ENCODE data around the gene AVEN.

The AVEN gene

DNA sequence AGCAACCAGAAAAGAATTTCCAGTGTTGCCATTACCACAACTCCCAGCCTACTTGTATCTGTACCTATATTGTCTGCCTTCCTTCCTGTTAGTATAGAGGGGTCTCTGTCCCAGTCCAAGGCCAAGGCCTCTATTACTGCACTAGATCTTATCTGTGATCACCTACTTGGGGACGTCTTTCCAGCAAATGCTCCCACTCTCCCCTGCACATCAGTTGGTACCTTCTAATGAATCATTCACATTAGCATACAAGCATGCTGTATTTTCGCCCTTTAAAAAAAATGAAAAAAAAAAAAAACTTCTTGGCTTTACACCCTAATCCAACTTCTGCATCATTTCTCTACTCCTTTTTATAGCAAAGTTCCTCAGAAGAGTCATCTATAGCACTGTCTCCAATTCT is 4.8 kb upstream of the AVEN start:
- Histone ChIP-seq H3K4me1 (ENCODE audit: insufficient read depth, low read length, poor library complexity, severe bottlenecking) (peaks cover 14% of the 10 kb centered on the region), H3K9ac (ENCODE audit: low read depth, low read length, poor library complexity, severe bottlenecking) (no peak overlapping the region), H3K9me3 (ENCODE audit: insufficient read depth, low read depth, low read length) (no peaks in the 10 kb centered on the region), H3K4me3 (ENCODE audit: low read length, poor library complexity, severe bottlenecking) (no peak overlapping the region), H4K20me1 (ENCODE audit: insufficient read depth, low read length, poor library complexity, severe bottlenecking) (no peaks in the 10 kb centered on the region), H3K36me3 (ENCODE audit: insufficient read depth, low read length) (no peaks in the 10 kb centered on the region), H3K27me3 (ENCODE audit: insufficient read depth, low read length, poor library complexity, severe bottlenecking) (no peaks in the 10 kb centered on the region), H3K4me2 (ENCODE audit: low read depth, low read length, poor library complexity, severe bottlenecking) (peak overlapping the region; percentile 18), H3K9me2 (replicated peaks; ENCODE audit: low read depth, low read length) (no peaks in the 10 kb centered on the region), H3F3A (ENCODE audit: low read depth) (0 out of 2 replicates have a peak, but pooled peaks cover 2% of the 10 kb centered on the region), H3K79me2 (ENCODE audit: insufficient read depth, low read length) (peaks cover 10% of the 10 kb centered on the region; the same call in 1 of the 2 replicates), H2AFZ (ENCODE audit: low read length) (no peak overlapping the region)
- TF ChIP-seq, protein P1, sequence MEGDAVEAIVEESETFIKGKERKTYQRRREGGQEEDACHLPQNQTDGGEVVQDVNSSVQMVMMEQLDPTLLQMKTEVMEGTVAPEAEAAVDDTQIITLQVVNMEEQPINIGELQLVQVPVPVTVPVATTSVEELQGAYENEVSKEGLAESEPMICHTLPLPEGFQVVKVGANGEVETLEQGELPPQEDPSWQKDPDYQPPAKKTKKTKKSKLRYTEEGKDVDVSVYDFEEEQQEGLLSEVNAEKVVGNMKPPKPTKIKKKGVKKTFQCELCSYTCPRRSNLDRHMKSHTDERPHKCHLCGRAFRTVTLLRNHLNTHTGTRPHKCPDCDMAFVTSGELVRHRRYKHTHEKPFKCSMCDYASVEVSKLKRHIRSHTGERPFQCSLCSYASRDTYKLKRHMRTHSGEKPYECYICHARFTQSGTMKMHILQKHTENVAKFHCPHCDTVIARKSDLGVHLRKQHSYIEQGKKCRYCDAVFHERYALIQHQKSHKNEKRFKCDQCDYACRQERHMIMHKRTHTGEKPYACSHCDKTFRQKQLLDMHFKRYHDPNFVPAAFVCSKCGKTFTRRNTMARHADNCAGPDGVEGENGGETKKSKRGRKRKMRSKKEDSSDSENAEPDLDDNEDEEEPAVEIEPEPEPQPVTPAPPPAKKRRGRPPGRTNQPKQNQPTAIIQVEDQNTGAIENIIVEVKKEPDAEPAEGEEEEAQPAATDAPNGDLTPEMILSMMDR (conservative IDR thresholded peaks at IDR 0.05; ENCODE audit: low read length), result no peak
- no peak for TF ChIP-seq EZH2phosphoT487 (IDR thresholded peaks at IDR 0.05; ENCODE audit: borderline replicate concordance)

DNA sequence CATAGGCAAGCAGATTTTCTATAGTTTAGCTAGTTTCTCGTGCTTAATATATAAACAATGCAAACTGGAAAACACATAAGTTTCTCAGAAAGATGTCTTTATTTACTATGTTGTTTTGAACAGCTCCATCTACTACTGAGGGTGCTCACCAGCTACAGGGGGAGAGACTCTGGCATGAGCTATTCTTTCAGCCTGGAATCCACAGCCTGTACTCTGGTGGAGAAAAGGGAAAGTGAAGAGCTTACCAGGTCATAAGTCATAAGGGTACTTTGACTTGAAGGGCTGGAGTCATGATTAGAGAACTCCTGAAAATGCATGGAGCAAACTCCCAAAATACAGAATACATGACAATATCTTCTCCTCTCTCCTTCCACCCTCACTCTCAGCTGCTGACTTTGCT is 4.4 kb upstream of the AVEN start:
- 0 out of 2 replicates have a peak, but pooled peaks cover 2% of the 10 kb centered on the region for H3F3A ChIP-seq (ENCODE audit: low read depth)
- H3K27me3 ChIP-seq (ENCODE audit: insufficient read depth, low read length, poor library complexity, severe bottlenecking), result no peaks in the 10 kb centered on the region
- peak overlapping the region; percentile 18 for H3K4me2 ChIP-seq (ENCODE audit: low read depth, low read length, poor library complexity, severe bottlenecking)
- H3K79me2 ChIP-seq (ENCODE audit: insufficient read depth, low read length), result peaks cover 10% of the 10 kb centered on the region; the same call in 1 of the 2 replicates
- TF ChIP-seq EZH2phosphoT487 (IDR thresholded peaks at IDR 0.05; ENCODE audit: borderline replicate concordance), result no peak
- TF ChIP-seq, protein P1 (conservative IDR thresholded peaks at IDR 0.05; ENCODE audit: low read length), result no peak
- no peak overlapping the region for H3K9ac ChIP-seq (ENCODE audit: low read depth, low read length, poor library complexity, severe bottlenecking)
- H4K20me1 ChIP-seq (ENCODE audit: insufficient read depth, low read length, poor library complexity, severe bottlenecking), result no peaks in the 10 kb centered on the region
- H3K9me2 ChIP-seq (replicated peaks; ENCODE audit: low read depth, low read length), result no peaks in the 10 kb centered on the region
- 0 out of 2 replicates have a peak overlapping the region, but pooled peaks have one; percentile 55 for H2AFZ ChIP-seq (ENCODE audit: low read length)
- no peaks in the 10 kb centered on the region for H3K36me3 ChIP-seq (ENCODE audit: insufficient read depth, low read length)
- H3K4me1 ChIP-seq (ENCODE audit: insufficient read depth, low read length, poor library complexity, severe bottlenecking), result peaks cover 14% of the 10 kb centered on the region
- no peaks in the 10 kb centered on the region for H3K9me3 ChIP-seq (ENCODE audit: insufficient read depth, low read depth, low read length)
- no peak overlapping the region for H3K4me3 ChIP-seq (ENCODE audit: low read length, poor library complexity, severe bottlenecking)

DNA sequence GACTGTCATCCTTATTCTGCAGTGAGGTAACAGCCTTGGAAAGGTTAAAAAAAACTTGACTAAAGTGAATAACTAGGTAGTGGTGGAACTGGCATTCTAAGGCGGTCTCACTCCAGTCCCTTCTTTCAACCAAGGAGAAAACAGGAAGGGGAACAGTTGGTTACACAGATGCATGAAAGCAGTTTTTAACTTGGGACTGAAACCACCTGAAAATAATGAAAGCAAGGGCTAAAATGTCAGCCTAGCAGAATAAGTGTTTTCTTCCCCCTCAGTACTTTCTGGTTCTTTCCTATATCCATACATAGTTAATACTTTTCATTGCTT is 748 bp upstream of the AVEN start:
- H3K27me3 ChIP-seq (ENCODE audit: insufficient read depth, low read length, poor library complexity, severe bottlenecking), result no peaks in the 10 kb centered on the region
- no peaks in the 10 kb centered on the region for H3K9me3 ChIP-seq (ENCODE audit: insufficient read depth, low read depth, low read length)
- peak overlapping the region; percentile 82 for H3K9ac ChIP-seq (ENCODE audit: low read depth, low read length, poor library complexity, severe bottlenecking)
- no peaks in the 10 kb centered on the region for H3K9me2 ChIP-seq (replicated peaks; ENCODE audit: low read depth, low read length)
- 0 out of 2 replicates have a peak, but pooled peaks cover 4% of the 10 kb centered on the region for H3F3A ChIP-seq (ENCODE audit: low read depth)
- TF ChIP-seq, protein P1 (conservative IDR thresholded peaks at IDR 0.05; ENCODE audit: low read length), result no peak
- TF ChIP-seq EZH2phosphoT487 (IDR thresholded peaks at IDR 0.05; ENCODE audit: borderline replicate concordance), result no peak
- no peak overlapping the region for H2AFZ ChIP-seq (ENCODE audit: low read length)
- no peaks in the 10 kb centered on the region for H3K36me3 ChIP-seq (ENCODE audit: insufficient read depth, low read length)
- H3K4me1 ChIP-seq (ENCODE audit: insufficient read depth, low read length, poor library complexity, severe bottlenecking), result peaks cover 28% of the 10 kb centered on the region
- H4K20me1 ChIP-seq (ENCODE audit: insufficient read depth, low read length, poor library complexity, severe bottlenecking), result no peaks in the 10 kb centered on the region
- H3K4me3 ChIP-seq (ENCODE audit: low read length, poor library complexity, severe bottlenecking), result peak overlapping the region; percentile 99
- peak overlapping the region; percentile 85 for H3K4me2 ChIP-seq (ENCODE audit: low read depth, low read length, poor library complexity, severe bottlenecking)
- peaks cover 21% of the 10 kb centered on the region for H3K79me2 ChIP-seq (ENCODE audit: insufficient read depth, low read length)
